Right lobe of liver (tissue), 6 donors: Measurements from ENCODE around the gene NBPF9. TPM values are rescaled to one million over a fixed set of nuclear protein-coding genes. Genes with fewer than 3 reads are reported as not detected.
A peak's percentile ranks its signal among the peaks of the same experiment; 100 is the strongest.
"Not testable (repeated sequence)": the region's sequence is repeated elsewhere in the genome, so short reads cannot be mapped to it uniquely, and the experiment has no call there.

Experiments
- ATAC-seq, 4 donors: fragments of 200-7000 bp; cut with Tn5 transposase; one replicate each; pipeline ENCODE4 v1.9.1; 2020; ENCODE audit warnings: mild to moderate bottlenecking in 4 of 4, moderate library complexity in 4 of 4
- DNase-seq, 3 donors: peaks; one replicate each; pipeline ENCODE4 v3.0.0-alpha.2; 2020
- H3K27ac ChIP-seq, 3 donors: fragments of 200-600 bp; one replicate each; pipeline ENCODE4 v1.8.0; 2022
- H3K27me3 ChIP-seq, 2 donors: fragments of 200-600 bp; one replicate each; pipeline ENCODE4 v1.8.0; 2022
- H3K36me3 ChIP-seq, 4 donors: fragments of 200-600 bp; sonication (generic) in 1 of 4; one replicate each; pipeline versions ENCODE4 v1.5.1 to v1.8.0; 2017 to 2022; ENCODE audit warnings: control low read depth in 1 of 4
- H3K4me1 ChIP-seq, 4 donors: fragments of 200-600 bp; sonication (generic) in 1 of 4; one replicate each; pipeline versions ENCODE4 v1.5.1 to v1.8.0; 2017 to 2022; ENCODE audit warnings: control low read depth in 1 of 4
- H3K4me3 ChIP-seq, 3 donors: fragments of 200-600 bp; one replicate each; pipeline ENCODE4 v1.8.0; 2022
- H3K9me3 ChIP-seq, 4 donors: fragments of 200-600 bp; sonication (generic) in 1 of 4; one replicate each; pipeline versions ENCODE4 v1.5.1 to v1.8.0; 2017 to 2022; ENCODE audit warnings: control low read depth in 1 of 4
- WGBS: methylation state at CpG from one replicate; pipeline ENCODE4 v1.1.6; 2018; ENCODE audit warnings: low coverage, low lambda C conversion rate; ENCODE audit not compliant: insufficient coverage; ENCODE audit errors: missing lambda C conversion rate; 5-methylcytosine and 5-hydroxymethylcytosine counted together
- intact Hi-C, 2 donors: fragments of 100-400 bp; cut with DNase I; formaldehyde crosslinking; loops; one replicate each; pipeline versions ENCODE4 v1.11.2 to v1.14.1; 2022
- total RNA-seq, 6 experiments: library from RNA; depleted of rRNA in 2 of 6; stranded (reverse); fragments of >200 nt in 2 of 6; fragmentation: NEBNext Ultra II Directional in 3 of 6; extraction: Animal tissue kit (Norgen Biotek cat#: 25700) in 3 of 6; gene quantifications; one replicate each; pipeline versions ENCODE4 v1.1.0 to v1.2.4, GENCODE V29; 2016 to 2023
- donor health status: DM: no; HTN: yes; CAD: no.
- donor health status: DM: no; HTN: no; CAD: no.
- donor health status: DM: no; HTN: no; CAD: no.
- donor health status: DM: no; HTN: yes; CAD: no.
- donor health status: DM: no; HTN: yes; CAD: no.

Gene NBPF9
- total RNA-seq, 6 experiments from 2014 or later = 10.6 to 29.8 (median 21.7) TPM

- Histone ChIP-seq H3K4me3 (peak overlapping the region in 2 of 3 donors; percentile 51 to 63), H3K27ac (peak overlapping the region in 1 of 3 donors; percentile 51)
- DNase-seq (peak; percentile 22 to 50 (median 40)), ATAC-seq (peak; percentile 69 to 76 (median 76))
- intact Hi-C loops, H3K9me3 ChIP-seq, H3K4me1 ChIP-seq, H3K27me3 ChIP-seq, H3K36me3 ChIP-seq: not testable (repeated sequence)
- 0% methylated on average over 3 of the region's 16 CpGs for WGBS
These were observed 777 bp downstream of the NBPF9 start for GRCh38 chr1:149102574-149102973.

- ATAC-seq = peak; percentile 38 to 73 (median 54)
- 33% methylated on average over 4 of the region's 8 CpGs for WGBS
- H3K4me3 ChIP-seq, H3K27me3 ChIP-seq, H3K36me3 ChIP-seq, H3K9me3 ChIP-seq, H3K4me1 ChIP-seq, H3K27ac ChIP-seq, intact Hi-C loops: not testable (repeated sequence)
- DNase-seq = peak; percentile 63 to 80 (median 71)
These were observed 5.1 kb downstream of the NBPF9 start for GRCh38 chr1:149098276-149098675.

GRCh38 chr1:149093155-149093554 is 10.2 kb downstream of the NBPF9 start:
- intact Hi-C loops, H3K4me1 ChIP-seq, DNase-seq, H3K9me3 ChIP-seq, H3K36me3 ChIP-seq, H3K27ac ChIP-seq, H3K27me3 ChIP-seq, ATAC-seq, H3K4me3 ChIP-seq: not testable (repeated sequence)
- WGBS = 71% methylated on average over 5 of the region's 6 CpGs

- H3K9me3 ChIP-seq, ATAC-seq, H3K4me3 ChIP-seq, intact Hi-C loops, H3K36me3 ChIP-seq, H3K4me1 ChIP-seq, H3K27ac ChIP-seq, DNase-seq, H3K27me3 ChIP-seq: not testable (repeated sequence)
- WGBS = 27% methylated on average over 4 of the region's 9 CpGs
These were observed 27.7 kb downstream of the NBPF9 start for GRCh38 chr1:149075505-149076127.

DNA sequence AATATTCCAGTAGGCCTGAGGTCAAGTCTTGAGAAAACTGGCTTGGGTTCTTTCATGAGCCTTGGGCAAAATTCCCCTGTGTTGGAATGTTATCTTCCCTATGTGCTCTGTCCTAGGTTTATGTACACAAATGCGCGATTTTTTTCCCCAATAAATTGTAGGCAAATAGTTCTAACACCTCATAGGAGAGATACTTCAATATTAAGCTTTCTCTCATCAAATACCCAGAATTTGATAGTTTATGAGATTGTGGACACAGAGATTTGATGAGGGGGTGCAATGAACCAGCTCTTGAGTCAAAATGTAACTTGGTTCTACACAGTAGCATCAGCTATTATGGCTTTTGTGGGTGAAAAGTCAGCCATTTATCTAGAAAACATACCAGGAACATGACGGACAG is 38.7 kb downstream of the NBPF9 start:
- H3K4me1 ChIP-seq, ATAC-seq, H3K27me3 ChIP-seq, H3K36me3 ChIP-seq, intact Hi-C loops, H3K9me3 ChIP-seq, DNase-seq, H3K4me3 ChIP-seq, H3K27ac ChIP-seq: not testable (repeated sequence)
- 64% methylated on average over 3 of the region's 3 CpGs for WGBS

DNA sequence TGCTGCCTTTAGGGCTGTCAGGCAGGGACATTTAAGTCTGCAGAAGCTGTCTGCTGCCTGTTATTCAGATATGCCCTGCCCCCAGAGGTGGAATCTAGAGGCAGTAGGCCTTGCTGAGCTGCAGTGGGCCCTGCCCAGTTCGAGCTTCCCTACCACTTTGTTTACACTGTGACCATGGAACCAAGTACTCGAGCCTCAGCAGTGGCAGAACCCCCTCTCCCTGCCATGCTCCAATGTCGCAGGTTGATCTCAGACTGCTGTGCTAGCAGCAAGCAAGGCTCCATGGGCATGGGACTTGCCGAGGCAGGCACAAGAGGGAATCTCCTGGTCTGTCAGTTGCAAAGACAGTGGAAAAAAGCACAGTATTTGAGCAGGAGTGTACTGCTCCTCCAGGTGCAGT is 60.3 kb downstream of the NBPF9 start:
- H3K4me1 ChIP-seq, H3K27me3 ChIP-seq, DNase-seq, H3K9me3 ChIP-seq, H3K36me3 ChIP-seq, intact Hi-C loops, H3K27ac ChIP-seq, ATAC-seq, H3K4me3 ChIP-seq: not testable (repeated sequence)
- no CpG with 5 or more reads among the region's 4 CpGs for WGBS

DNA sequence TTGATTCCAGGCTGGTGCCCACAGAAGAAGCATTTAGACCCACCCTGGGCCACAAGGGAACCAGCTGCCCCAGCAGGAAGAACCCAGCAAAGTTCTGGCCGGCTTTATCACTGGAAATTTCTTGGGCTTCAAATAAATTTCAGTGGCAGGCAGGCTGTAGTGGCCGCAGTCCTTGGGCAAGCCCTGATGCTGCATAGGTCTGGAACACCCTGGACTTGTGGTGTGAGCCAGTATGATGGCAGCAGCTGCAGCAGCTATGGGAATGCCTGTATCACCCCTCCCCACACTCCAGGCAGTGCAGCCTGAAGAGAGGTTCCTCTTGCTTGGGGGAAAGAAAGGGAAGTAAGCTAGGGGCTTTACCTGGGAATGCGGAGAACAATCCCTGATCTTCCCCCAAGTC is 69.4 kb downstream of the NBPF9 start:
- H3K4me3 ChIP-seq, H3K36me3 ChIP-seq, intact Hi-C loops, H3K27ac ChIP-seq, H3K27me3 ChIP-seq, ATAC-seq, DNase-seq, H3K9me3 ChIP-seq, H3K4me1 ChIP-seq: not testable (repeated sequence)
- 100% methylated on average over 1 of the region's 3 CpGs for WGBS

GRCh38 chr1:149024327-149024726 is 79.0 kb downstream of the NBPF9 start:
- ATAC-seq, H3K4me1 ChIP-seq, H3K27me3 ChIP-seq, H3K27ac ChIP-seq, intact Hi-C loops, H3K4me3 ChIP-seq, H3K9me3 ChIP-seq, DNase-seq, H3K36me3 ChIP-seq: not testable (repeated sequence)
- no CpG with 5 or more reads among the region's 3 CpGs for WGBS

DNA sequence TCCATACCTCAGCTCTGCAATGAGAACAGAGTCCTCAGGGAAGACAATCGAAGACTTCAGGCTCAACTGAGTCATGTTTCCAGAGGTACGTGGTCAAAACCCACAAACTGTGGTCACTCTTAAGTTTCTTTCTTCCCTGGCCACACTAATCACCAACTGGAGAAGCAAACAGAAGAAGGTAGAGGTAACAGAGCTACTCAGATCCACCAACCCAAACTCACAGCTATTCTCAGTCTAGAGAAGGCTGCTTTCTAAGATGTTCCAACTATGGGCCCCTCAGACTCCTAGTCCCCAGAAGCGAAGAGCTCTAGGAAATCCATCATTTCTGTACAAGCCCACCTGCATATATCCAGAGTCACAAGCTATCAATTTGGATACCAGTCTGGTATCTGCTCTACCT is 84.8 kb downstream of the NBPF9 start:
- ATAC-seq, intact Hi-C loops, H3K4me1 ChIP-seq, H3K27me3 ChIP-seq, H3K36me3 ChIP-seq, H3K9me3 ChIP-seq, H3K27ac ChIP-seq, DNase-seq, H3K4me3 ChIP-seq: not testable (repeated sequence)
- 67% methylated on average over 1 of the region's 3 CpGs for WGBS

DNA sequence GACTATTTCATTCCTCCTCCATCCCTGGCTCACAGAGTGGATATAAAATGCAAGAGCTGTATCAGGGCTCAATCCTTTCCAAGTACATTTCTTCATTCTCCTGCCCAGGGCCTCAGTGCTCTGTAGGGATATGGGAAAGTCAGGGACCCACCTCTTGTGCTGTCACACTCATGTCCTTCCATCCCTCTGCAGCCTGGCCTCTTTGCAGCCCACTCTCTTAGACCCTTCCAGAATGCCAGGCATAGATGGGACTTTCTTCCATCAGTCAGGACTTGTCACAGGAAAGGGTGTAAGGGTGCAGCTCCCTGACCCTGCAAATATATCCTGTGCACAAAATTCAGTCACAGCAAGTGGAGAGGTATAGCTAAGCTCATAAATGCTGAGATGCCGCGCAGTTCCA is 86.7 kb downstream of the NBPF9 start:
- H3K4me1 ChIP-seq, DNase-seq, ATAC-seq, H3K36me3 ChIP-seq, H3K9me3 ChIP-seq, H3K27me3 ChIP-seq, H3K27ac ChIP-seq, H3K4me3 ChIP-seq, intact Hi-C loops: not testable (repeated sequence)
- no CpG with 5 or more reads among the region's 2 CpGs for WGBS

- DNase-seq, H3K9me3 ChIP-seq, H3K27me3 ChIP-seq, H3K36me3 ChIP-seq, H3K27ac ChIP-seq, H3K4me1 ChIP-seq, ATAC-seq, intact Hi-C loops, H3K4me3 ChIP-seq: not testable (repeated sequence)
- WGBS = 67% methylated on average over 1 of the region's 3 CpGs
These were observed 87.8 kb downstream of the NBPF9 start for GRCh38 chr1:149015522-149015921.

- H3K27me3 ChIP-seq, H3K27ac ChIP-seq, DNase-seq, intact Hi-C loops, H3K4me1 ChIP-seq, H3K9me3 ChIP-seq, H3K36me3 ChIP-seq, H3K4me3 ChIP-seq, ATAC-seq: not testable (repeated sequence)
- 78% methylated on average over 3 of the region's 4 CpGs for WGBS
These were observed 89.8 kb downstream of the NBPF9 start for GRCh38 chr1:149013513-149013912.
